Bronchial epithelial cell (primary cell): ENCODE measurements around the gene SH2B3. TPM values are rescaled to one million over a fixed set of nuclear protein-coding genes. Genes with fewer than 3 reads are reported as not detected.

Source experiments
- DNase-seq: peaks from one replicate; pipeline ENCODE4 v3.0.0-alpha.2; 2010; ENCODE audit warnings: low read depth
- FAIRE-seq: peaks from 2 replicates; lab custom pipeline; 2011; peaks lifted over from hg19 to GRCh38; lab: Jason Lieb, UNC
- H3K27me3 ChIP-seq: 2 replicates; pipeline ENCODE4 v1.5.1; 2011; ENCODE audit warnings: low read length; ENCODE audit not compliant: control insufficient read depth, insufficient read depth
- H3K36me3 ChIP-seq: 2 replicates; pipeline ENCODE4 v1.5.1; 2011; ENCODE audit warnings: low read length; ENCODE audit not compliant: control insufficient read depth, insufficient read depth
- H3K4me3 ChIP-seq: 2 replicates; pipeline ENCODE4 v1.5.1; 2011; ENCODE audit warnings: mild to moderate bottlenecking, low read depth, low read length, control low read depth
- CTCF ChIP-seq: IDR thresholded peaks from 2 replicates; pipeline ENCODE4 v1.5.1; 2011; ENCODE audit warnings: mild to moderate bottlenecking, moderate library complexity, low read length, control low read depth, inconsistent platforms; ENCODE audit not compliant: insufficient read depth, severe bottlenecking
- total RNA-seq: library from RNA; depleted of rRNA; stranded (reverse); fragments of >200 nt; gene quantifications from 2 replicates; pipeline ENCODE4 v1.2.1, GENCODE V29; 2014

SH2B3 gene
- total RNA-seq, 1 donor from 2014 or later, result 2.4 TPM

- no peak for DNase-seq
- peaks cover 13% of the 10 kb centered on the region for H3K36me3 ChIP-seq
- FAIRE-seq, result no peak
- H3K4me3 ChIP-seq, result no peak overlapping the region
- no peaks in the 10 kb centered on the region for H3K27me3 ChIP-seq
- TF ChIP-seq CTCF, result no peak
Observed at GRCh38 chr12:111448266-111448830, 42.6 kb downstream of the SH2B3 start.

GRCh38 chr12:111448846-111449790, 43.4 kb downstream of the SH2B3 start:
- FAIRE-seq, result no peak
- Histone ChIP-seq H3K4me3 (no peak overlapping the region), H3K27me3 (no peaks in the 10 kb centered on the region), H3K36me3 (peaks cover 15% of the 10 kb centered on the region)
- no peak for DNase-seq
- no peak for TF ChIP-seq CTCF

- FAIRE-seq, result no peak
- Histone ChIP-seq H3K27me3 (no peaks in the 10 kb centered on the region), H3K36me3 (peaks cover 23% of the 10 kb centered on the region), H3K4me3 (no peak overlapping the region)
- no peak for DNase-seq
- TF ChIP-seq CTCF, result no peak
Observed at GRCh38 chr12:111450676-111451075, 45.0 kb downstream of the SH2B3 start.

GRCh38 chr12:111451232-111451631, 45.5 kb downstream of the SH2B3 start:
- FAIRE-seq (no peak), DNase-seq (no peak)
- TF ChIP-seq CTCF, result no peak
- H3K4me3 ChIP-seq, result no peak overlapping the region
- peaks cover 27% of the 10 kb centered on the region for H3K36me3 ChIP-seq
- no peaks in the 10 kb centered on the region for H3K27me3 ChIP-seq

GRCh38 chr12:111451649-111452129, 46.0 kb downstream of the SH2B3 start:
- no peak overlapping the region for H3K4me3 ChIP-seq
- H3K27me3 ChIP-seq, result no peaks in the 10 kb centered on the region
- TF ChIP-seq CTCF, result peak; percentile 50
- FAIRE-seq, result no peak
- H3K36me3 ChIP-seq, result peaks cover 27% of the 10 kb centered on the region
- DNase-seq, result peak; percentile 49
